Neuronal stem cell (in vitro differentiated cells): ENCODE results near the gene KCNIP4.
A peak's percentile ranks its signal among the peaks of the same experiment; 100 is the strongest.

Source experiments
- DNase-seq: peaks from one replicate; pipeline ENCODE4 v3.0.0-alpha.2; 2013; ENCODE audit warnings: low spot score
- H2AFZ ChIP-seq: one replicate; pipeline ENCODE4 v1.6.1; 2013; ENCODE audit warnings: mild to moderate bottlenecking, low read length, inconsistent platforms
- H2AK5ac ChIP-seq: 2 replicates; pipeline ENCODE4 v1.6.1; 2013; ENCODE audit warnings: low read depth, mild to moderate bottlenecking, inconsistent platforms, low read length, moderate library complexity, mixed read lengths
- H2BK120ac ChIP-seq: 2 replicates; pipeline ENCODE4 v1.6.1; 2013; ENCODE audit warnings: low read depth, mild to moderate bottlenecking, inconsistent platforms, low read length, moderate library complexity, mixed read lengths
- H2BK12ac ChIP-seq: one replicate; pipeline ENCODE4 v1.6.1; 2013; ENCODE audit warnings: low read length, inconsistent platforms
- H2BK15ac ChIP-seq: 2 replicates; pipeline ENCODE4 v1.6.1; 2013; ENCODE audit warnings: mild to moderate bottlenecking, low read length, inconsistent platforms, mixed read lengths
- H2BK5ac ChIP-seq: one replicate; pipeline ENCODE4 v1.6.1; 2013; ENCODE audit warnings: inconsistent platforms, mild to moderate bottlenecking, low read length, moderate library complexity
- H3K14ac ChIP-seq: one replicate; pipeline ENCODE4 v1.6.1; 2013; ENCODE audit warnings: low read length, inconsistent platforms
- H3K18ac ChIP-seq: 2 replicates; pipeline ENCODE4 v1.6.1; 2013; ENCODE audit warnings: low read length, inconsistent platforms
- H3K23ac ChIP-seq: 2 replicates; pipeline ENCODE4 v1.6.1; 2013; ENCODE audit warnings: low read depth, mild to moderate bottlenecking, mixed read lengths, low read length, inconsistent platforms; ENCODE audit not compliant: poor library complexity
- H3K27ac ChIP-seq: replicated peaks from 3 replicates; pipeline ENCODE4 v1.5.1; 2013; ENCODE audit warnings: low read length, inconsistent platforms
- H3K27me3 ChIP-seq, 3 experiments: 2 replicates each; pipeline ENCODE4 v1.6.1; 2013; ENCODE audit warnings: low read length in 3 of 3, mild to moderate bottlenecking in 2 of 3, inconsistent platforms in 1 of 3, low read depth in 1 of 3, mixed read lengths in 1 of 3, moderate library complexity in 1 of 3; ENCODE audit not compliant: control insufficient read depth in 3 of 3, insufficient read depth in 3 of 3
- H3K36me3 ChIP-seq, 2 donors: replicated peaks in 1 of 2; 2 replicates each; pipeline ENCODE4 v1.6.1; 2013; ENCODE audit warnings: low read length in 2 of 2; ENCODE audit not compliant: control insufficient read depth in 2 of 2, insufficient read depth in 2 of 2
- H3K4ac ChIP-seq: 2 replicates; pipeline ENCODE4 v1.6.1; 2013; ENCODE audit warnings: inconsistent platforms, mild to moderate bottlenecking, low read length, moderate library complexity
- H3K4me1 ChIP-seq, 2 donors: 1 replicate in 1 of 2; 2 replicates in 1 of 2; pipeline ENCODE4 v1.6.1; 2013; ENCODE audit warnings: low read length in 2 of 2, low read depth in 1 of 2; ENCODE audit not compliant: control insufficient read depth in 2 of 2, insufficient read depth in 1 of 2
- H3K4me2 ChIP-seq: one replicate; pipeline ENCODE4 v1.6.1; 2013; ENCODE audit warnings: mild to moderate bottlenecking, low read length, inconsistent platforms; ENCODE audit not compliant: insufficient read depth, poor library complexity, severe bottlenecking
- H3K4me3 ChIP-seq, 2 donors: 2 replicates each; pipeline ENCODE4 v1.5.1; 2013; ENCODE audit warnings: low read length in 2 of 2, mild to moderate bottlenecking in 2 of 2, inconsistent platforms in 1 of 2, moderate library complexity in 1 of 2
- H3K79me1 ChIP-seq: one replicate; pipeline ENCODE4 v1.6.1; 2013; ENCODE audit warnings: low read depth, mild to moderate bottlenecking, inconsistent platforms, low read length, moderate library complexity
- H3K9ac ChIP-seq: one replicate; pipeline ENCODE4 v1.6.1; 2013; ENCODE audit warnings: mild to moderate bottlenecking, low read depth, low read length, inconsistent platforms; ENCODE audit not compliant: poor library complexity
- H3K9me3 ChIP-seq, 2 donors: replicated peaks in 1 of 2; 2 replicates each; pipeline versions ENCODE3 to v1.6.1; 2013; ENCODE audit warnings: low read length in 2 of 2, mild to moderate bottlenecking in 2 of 2, inconsistent platforms in 1 of 2, low read depth in 1 of 2, mixed read lengths in 1 of 2, moderate library complexity in 1 of 2; ENCODE audit not compliant: control insufficient read depth in 2 of 2, insufficient read depth in 1 of 2
- H4K8ac ChIP-seq: one replicate; pipeline ENCODE4 v1.6.1; 2013; ENCODE audit warnings: low read depth, mild to moderate bottlenecking, inconsistent platforms, low read length, moderate library complexity
- H4K91ac ChIP-seq: one replicate; pipeline ENCODE4 v1.6.1; 2013; ENCODE audit warnings: low read length, low read depth, mild to moderate bottlenecking, inconsistent platforms; ENCODE audit not compliant: poor library complexity
- WGBS, 2 donors: extraction: QIAGEN DNeasy Blood & Tissue Kit; methylation state at CpG; one replicate each; pipeline ENCODE4 v1.1.7; 2013; ENCODE audit warnings: missing lambda C conversion rate in 2 of 2, mixed read lengths in 1 of 2; ENCODE audit not compliant: insufficient read length in 2 of 2, insufficient replicate concordance in 1 of 2; ENCODE audit errors: extremely low coverage in 2 of 2; 5-methylcytosine and 5-hydroxymethylcytosine counted together

Gene KCNIP4

DNA sequence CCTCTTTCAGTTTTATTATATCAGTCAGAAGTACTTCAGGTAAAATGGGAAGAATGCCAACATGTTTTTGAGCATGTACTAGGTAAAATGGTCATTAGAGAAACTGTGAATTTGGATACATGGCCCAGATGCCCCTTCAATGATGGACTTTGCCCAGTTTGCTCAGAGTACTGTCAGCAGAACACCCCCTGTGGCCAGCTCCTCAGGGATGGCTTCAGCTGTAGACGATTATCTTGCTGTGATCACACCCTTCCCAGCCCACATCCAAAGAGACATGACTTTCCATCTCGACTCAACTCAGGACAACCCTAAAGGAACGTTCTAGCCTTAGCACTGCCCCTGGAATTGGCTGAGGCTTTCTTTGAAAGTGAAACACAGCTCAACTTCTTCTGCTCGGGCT lies 809.2 kb downstream of the KCNIP4 start:
- no peak overlapping the region for H3K14ac ChIP-seq
- no peak overlapping the region for H3K9ac ChIP-seq
- no peak overlapping the region for H4K8ac ChIP-seq
- no peak overlapping the region for H3K4me2 ChIP-seq
- no peak overlapping the region for H2BK5ac ChIP-seq
- no peak overlapping the region for H3K4ac ChIP-seq
- no peak overlapping the region for H2BK15ac ChIP-seq
- no peak overlapping the region for H2BK120ac ChIP-seq
- H3K18ac ChIP-seq: no peak overlapping the region
- no peaks in the 10 kb centered on the region for H3K4me1 ChIP-seq
- no peak overlapping the region for H3K23ac ChIP-seq
- no peak for DNase-seq
- H3K79me1 ChIP-seq: no peaks in the 10 kb centered on the region
- no peak overlapping the region for H3K27ac ChIP-seq
- no peak overlapping the region for H2AFZ ChIP-seq
- no peaks in the 10 kb centered on the region for H3K27me3 ChIP-seq
- H3K9me3 ChIP-seq: no peaks in the 10 kb centered on the region
- no peak overlapping the region for H3K4me3 ChIP-seq
- no peak overlapping the region for H2AK5ac ChIP-seq
- H2BK12ac ChIP-seq: no peak overlapping the region
- WGBS, 2 donors: no CpG with 5 or more reads among the region's 4 CpGs
- H4K91ac ChIP-seq: no peak overlapping the region
- no peaks in the 10 kb centered on the region for H3K36me3 ChIP-seq

DNA sequence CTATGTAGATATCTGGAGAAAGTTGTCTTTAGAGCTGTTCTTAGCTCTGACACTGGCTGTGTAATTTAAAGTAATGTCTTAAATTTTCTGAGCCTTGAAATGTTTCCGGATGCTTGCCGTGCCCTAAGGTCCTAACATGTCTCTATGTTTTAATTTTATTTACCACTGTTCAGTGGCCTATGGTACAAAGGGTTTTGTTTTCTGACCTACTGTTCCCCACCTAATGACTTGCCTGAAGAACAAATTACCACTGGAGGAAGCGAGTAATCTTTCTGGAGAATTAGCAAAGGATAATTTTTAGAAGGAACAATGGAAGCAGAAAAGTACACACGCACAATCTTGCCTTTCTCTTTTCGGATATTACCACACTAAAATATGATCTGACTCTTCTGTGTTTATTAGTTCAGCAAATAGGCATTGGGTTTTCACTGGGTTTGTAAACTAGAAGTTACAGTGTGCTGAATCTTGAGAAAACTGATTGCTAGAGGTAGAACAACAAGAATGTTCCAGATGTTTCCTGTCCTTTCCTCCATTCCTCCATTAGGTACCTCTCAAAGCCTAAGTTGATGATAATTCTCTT lies 812.4 kb downstream of the KCNIP4 start:
- H3K36me3 ChIP-seq: no peaks in the 10 kb centered on the region
- no peak overlapping the region for H3K4ac ChIP-seq
- H2AFZ ChIP-seq: no peak overlapping the region
- H3K27me3 ChIP-seq: no peaks in the 10 kb centered on the region
- no peak overlapping the region for H3K14ac ChIP-seq
- H2AK5ac ChIP-seq: no peak overlapping the region
- no peak overlapping the region for H3K18ac ChIP-seq
- H3K4me2 ChIP-seq: no peak overlapping the region
- no peaks in the 10 kb centered on the region for H3K4me1 ChIP-seq
- no peak overlapping the region for H3K27ac ChIP-seq
- no peak overlapping the region for H3K9ac ChIP-seq
- no peak overlapping the region for H2BK120ac ChIP-seq
- no peak overlapping the region for H3K23ac ChIP-seq
- H4K8ac ChIP-seq: no peak overlapping the region
- WGBS, 2 donors: no CpG with 5 or more reads among the region's 5 CpGs
- no peak overlapping the region for H4K91ac ChIP-seq
- H2BK15ac ChIP-seq: no peak overlapping the region
- H2BK12ac ChIP-seq: no peak overlapping the region
- no peaks in the 10 kb centered on the region for H3K9me3 ChIP-seq
- no peak for DNase-seq
- H3K4me3 ChIP-seq: no peak overlapping the region
- H2BK5ac ChIP-seq: no peak overlapping the region
- no peaks in the 10 kb centered on the region for H3K79me1 ChIP-seq

DNA sequence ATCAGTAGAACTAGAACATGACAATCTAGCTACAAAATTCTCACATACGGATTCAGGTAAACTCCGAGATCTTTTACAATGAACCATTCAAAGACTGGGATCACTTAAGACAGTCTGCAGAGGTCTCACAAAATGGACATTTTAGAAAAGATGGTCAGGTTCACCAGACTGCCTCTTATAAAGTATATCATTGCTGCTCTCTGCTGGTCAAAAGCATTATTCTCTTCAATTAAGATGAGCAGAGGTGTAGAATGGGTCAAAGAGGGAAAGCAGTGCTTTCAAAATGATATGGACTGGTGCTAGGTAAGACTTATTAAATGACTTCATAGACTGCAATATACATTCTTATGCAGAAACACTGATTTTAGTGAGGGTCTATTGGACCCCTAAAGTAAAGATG lies 813.6 kb downstream of the KCNIP4 start:
- Histone ChIP-seq H2BK5ac (no peak overlapping the region), H3K9me3 (no peaks in the 10 kb centered on the region), H4K91ac (no peak overlapping the region), H3K14ac (no peak overlapping the region), H3K4me3 (no peak overlapping the region), H3K4ac (no peak overlapping the region), H3K18ac (no peak overlapping the region), H3K4me2 (no peak overlapping the region), H3K23ac (no peak overlapping the region), H3K79me1 (no peaks in the 10 kb centered on the region), H3K9ac (no peak overlapping the region), H2BK12ac (no peak overlapping the region), H3K4me1 (no peaks in the 10 kb centered on the region), H3K27me3 (no peaks in the 10 kb centered on the region), H3K36me3 (no peaks in the 10 kb centered on the region), H2BK120ac (no peak overlapping the region), H2BK15ac (no peak overlapping the region), H2AFZ (no peak overlapping the region), H3K27ac (no peak overlapping the region), H2AK5ac (no peak overlapping the region), H4K8ac (no peak overlapping the region)
- DNase-seq: peak; percentile 18
- WGBS, 2 donors: no CpG with 5 or more reads among the region's 2 CpGs

GRCh38 chr4:21130606-21131005 lies 818.0 kb downstream of the KCNIP4 start:
- Histone ChIP-seq H3K27ac (no peak overlapping the region), H2BK12ac (no peak overlapping the region), H3K23ac (no peak overlapping the region), H4K91ac (no peak overlapping the region), H2AFZ (no peak overlapping the region), H3K9me3 (no peaks in the 10 kb centered on the region), H3K79me1 (no peaks in the 10 kb centered on the region), H2BK120ac (no peak overlapping the region), H2AK5ac (no peak overlapping the region), H3K9ac (no peak overlapping the region), H2BK15ac (no peak overlapping the region), H3K4ac (no peak overlapping the region), H3K27me3 (no peaks in the 10 kb centered on the region), H3K14ac (no peak overlapping the region), H4K8ac (no peak overlapping the region), H3K4me1 (no peaks in the 10 kb centered on the region), H3K4me2 (no peak overlapping the region), H3K4me3 (no peak overlapping the region), H3K36me3 (no peaks in the 10 kb centered on the region), H2BK5ac (no peak overlapping the region), H3K18ac (no peak overlapping the region)
- DNase-seq: no peak
